Measurements from ENCODE around the gene AUNIP.

AUNIP gene

GRCh38 chr1:25904943-25905679 is 45.9 kb upstream of the AUNIP start:
- peak; percentile 73 to 97 for DNase-seq (ENCODE audit: low read depth in 1 of 2, low spot score in 1 of 2)
- H3K4me3 ChIP-seq (replicated peaks; ENCODE audit: insufficient read depth, low read length) = peak overlapping the region; percentile 83
- H3K27ac ChIP-seq (replicated peaks) = peak overlapping the region; percentile 96
- TF ChIP-seq REST (IDR thresholded peaks at IDR 0.05; ENCODE audit: insufficient replicate concordance, low read depth) (no peak), POLR2AphosphoS5 (IDR thresholded peaks at IDR 0.05; ENCODE audit: low read depth) (0 out of 2 replicates have a peak, but pooled peaks have one; percentile 16)
- no peaks in the 10 kb centered on the region for H3K27me3 ChIP-seq (ENCODE audit: insufficient read depth, poor library complexity, severe bottlenecking)

GRCh38 chr1:25903986-25904385 is 44.7 kb upstream of the AUNIP start:
- TF ChIP-seq GABPA (IDR thresholded peaks at IDR 0.05; ENCODE audit: low read depth) = no peak
- TF ChIP-seq REST (IDR thresholded peaks at IDR 0.05; ENCODE audit: insufficient replicate concordance, low read depth) = no peak
- TF ChIP-seq POLR2AphosphoS5 (IDR thresholded peaks at IDR 0.05; ENCODE audit: low read depth) = no peak
- TF ChIP-seq CTCF (IDR thresholded peaks at IDR 0.05; ENCODE audit: insufficient read depth, low read length) = no peak
- no peak for TF ChIP-seq SPI1 (IDR thresholded peaks at IDR 0.05; ENCODE audit: borderline replicate concordance, low read depth)
- H3K4me3 ChIP-seq (replicated peaks; ENCODE audit: insufficient read depth, low read length) = peak overlapping the region; percentile 83

GRCh38 chr1:25902462-25902861 is 43.2 kb upstream of the AUNIP start:
- no peak for TF ChIP-seq GABPA (IDR thresholded peaks at IDR 0.05; ENCODE audit: low read depth)
- TF ChIP-seq SPI1 (IDR thresholded peaks at IDR 0.05; ENCODE audit: borderline replicate concordance, low read depth) = no peak
- no peak for TF ChIP-seq CTCF (IDR thresholded peaks at IDR 0.05; ENCODE audit: insufficient read depth, low read length)
- H3K4me3 ChIP-seq (replicated peaks; ENCODE audit: insufficient read depth, low read length) = no peak overlapping the region
- H3K27me3 ChIP-seq (ENCODE audit: insufficient read depth, poor library complexity, severe bottlenecking) = no peaks in the 10 kb centered on the region
- DNase-seq (ENCODE audit: low read depth in 1 of 2, low spot score in 1 of 2) = no peak
- H3K27ac ChIP-seq (replicated peaks) = no peak overlapping the region

More at GRCh38 chr1:25903986-25904385, 44.7 kb upstream of the AUNIP start:
- no peak overlapping the region for H3K27ac ChIP-seq (replicated peaks)
- no peak for DNase-seq (ENCODE audit: low read depth in 1 of 2, low spot score in 1 of 2)
- no peaks in the 10 kb centered on the region for H3K27me3 ChIP-seq (ENCODE audit: insufficient read depth, poor library complexity, severe bottlenecking)

- no peak for TF ChIP-seq CTCF (IDR thresholded peaks at IDR 0.05; ENCODE audit: insufficient read depth, low read length)
- Histone ChIP-seq H3K27ac (replicated peaks) (no peak overlapping the region), H3K4me3 (replicated peaks; ENCODE audit: insufficient read depth, low read length) (no peak overlapping the region), H3K27me3 (ENCODE audit: insufficient read depth, poor library complexity, severe bottlenecking) (no peaks in the 10 kb centered on the region)
- DNase-seq (ENCODE audit: low read depth in 1 of 2, low spot score in 1 of 2) = no peak
Measured at GRCh38 chr1:25900219-25900618, 41.0 kb upstream of the AUNIP start.
